Type B pancreatic cell (in vitro differentiated cells): ENCODE data around the gene TMEM50B. TPM values are rescaled to one million over a fixed set of nuclear protein-coding genes. Genes with fewer than 3 reads are reported as not detected.

Source experiments
- DNase-seq: peaks from one replicate; pipeline ENCODE4 v3.0.0; 2021; ENCODE audit warnings: mixed read lengths; ENCODE audit not compliant: unreplicated experiment; ENCODE audit errors: extremely low spot score
- H3K27ac Mint-ChIP-seq: 2 replicates; pipeline ENCODE4 v1.8.0; 2021; ENCODE audit warnings: mild to moderate bottlenecking, mixed read lengths
- H3K27me3 Mint-ChIP-seq: 2 replicates; pipeline ENCODE4 v1.8.0; 2021; ENCODE audit warnings: mixed read lengths
- H3K36me3 Mint-ChIP-seq: 2 replicates; pipeline ENCODE4 v1.8.0; 2021; ENCODE audit warnings: mixed read lengths
- H3K4me1 Mint-ChIP-seq: one replicate; pipeline ENCODE4 v1.8.0; 2021; ENCODE audit warnings: mixed read lengths; ENCODE audit not compliant: unreplicated experiment
- H3K4me3 Mint-ChIP-seq: 2 replicates; pipeline ENCODE4 v1.8.0; 2021; ENCODE audit warnings: mild to moderate bottlenecking, mixed read lengths
- H3K9me3 Mint-ChIP-seq: 2 replicates; pipeline ENCODE4 v1.8.0; 2021; ENCODE audit warnings: mixed read lengths
- long read RNA-seq: library from polyadenylated mRNA; unstranded; transcript quantifications from one replicate; pipeline ENCODE4 v2.0.0, GENCODE V29; 2020
- total RNA-seq: library from RNA; stranded (reverse); gene quantifications from 2 replicates; pipeline ENCODE4 v1.2.1, GENCODE V29; 2021; ENCODE audit warnings: low replicate concordance
- TF ChIP-seq, protein P1 (sequence below): fragments of 200-600 bp; sonication (generic); conservative IDR thresholded peaks from 2 replicates; pipeline ENCODE4 v1.5.0; 2021; ENCODE audit warnings: antibody characterized with exemption, mild to moderate bottlenecking

Gene TMEM50B
- total RNA-seq: 34.2 and 44.7 TPM in 2 replicates
- long read RNA-seq, transcript TMEM50B-210 (7 exons, 2,375 nt): major isoform, 114 of 137 reads
- long read RNA-seq, partial matches to known transcripts: 1 of 137 reads
- long read RNA-seq, other reads (novel, unspliced or antisense): 17 of 137 reads

DNA sequence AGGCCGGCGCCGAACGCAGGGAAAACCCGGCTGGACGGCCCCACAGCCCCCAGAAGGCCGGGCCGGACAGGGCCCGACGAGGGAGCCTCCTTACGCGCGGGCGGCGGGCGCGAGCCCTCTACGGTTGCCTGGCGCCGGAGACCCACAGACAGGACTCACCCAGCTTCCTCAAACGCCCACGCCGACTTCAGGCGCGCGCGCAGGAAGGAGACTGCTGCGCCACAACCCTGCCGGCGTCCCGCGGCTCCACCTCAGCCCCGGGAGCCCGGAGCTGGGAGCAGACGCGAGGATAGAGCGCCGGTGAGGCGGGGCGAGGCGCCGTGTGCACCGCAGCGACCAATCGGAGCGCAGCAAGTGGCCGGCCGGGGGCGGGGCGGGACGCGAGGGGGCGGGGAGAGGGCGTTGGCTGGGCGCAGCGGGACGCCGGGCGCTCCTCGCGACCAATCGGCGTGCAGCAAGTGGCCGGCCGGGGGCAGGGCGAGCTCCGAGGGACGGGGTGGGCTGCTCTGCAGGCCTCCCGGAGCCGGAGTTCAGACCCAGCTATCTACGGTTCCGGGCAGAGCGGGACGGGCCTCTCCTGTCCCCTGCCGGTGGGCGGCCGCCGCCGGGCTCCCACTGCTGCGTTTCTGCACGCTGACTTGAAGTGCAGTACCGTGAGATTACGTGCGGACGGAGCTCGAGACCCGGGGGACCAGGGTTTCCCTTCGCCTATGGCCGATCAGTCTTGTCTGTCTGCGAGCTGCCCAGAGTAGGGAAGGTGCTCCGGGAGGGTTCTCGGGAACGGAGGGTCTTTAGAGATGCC is at the start of gene TMEM50B:
Gene TMEM50B (minus strand): TSS at position 296 of the 802 bp plus-strand sequence. CDS start 11,089 bp downstream, outside the sequence.
- no peaks in the 10 kb centered on the region for H3K27me3 Mint-ChIP-seq
- peak within 1 kb of the TSS; percentile 97 for H3K27ac Mint-ChIP-seq
- DNase-seq: peak; percentile 95
- H3K36me3 Mint-ChIP-seq: peaks cover 4% of the 10 kb centered on the region
- H3K9me3 Mint-ChIP-seq: no peaks in the 10 kb centered on the region
- H3K4me3 Mint-ChIP-seq: peak within 1 kb of the TSS; percentile 96
- H3K4me1 Mint-ChIP-seq: peaks cover 6% of the 10 kb centered on the region
- TF ChIP-seq, protein P1, sequence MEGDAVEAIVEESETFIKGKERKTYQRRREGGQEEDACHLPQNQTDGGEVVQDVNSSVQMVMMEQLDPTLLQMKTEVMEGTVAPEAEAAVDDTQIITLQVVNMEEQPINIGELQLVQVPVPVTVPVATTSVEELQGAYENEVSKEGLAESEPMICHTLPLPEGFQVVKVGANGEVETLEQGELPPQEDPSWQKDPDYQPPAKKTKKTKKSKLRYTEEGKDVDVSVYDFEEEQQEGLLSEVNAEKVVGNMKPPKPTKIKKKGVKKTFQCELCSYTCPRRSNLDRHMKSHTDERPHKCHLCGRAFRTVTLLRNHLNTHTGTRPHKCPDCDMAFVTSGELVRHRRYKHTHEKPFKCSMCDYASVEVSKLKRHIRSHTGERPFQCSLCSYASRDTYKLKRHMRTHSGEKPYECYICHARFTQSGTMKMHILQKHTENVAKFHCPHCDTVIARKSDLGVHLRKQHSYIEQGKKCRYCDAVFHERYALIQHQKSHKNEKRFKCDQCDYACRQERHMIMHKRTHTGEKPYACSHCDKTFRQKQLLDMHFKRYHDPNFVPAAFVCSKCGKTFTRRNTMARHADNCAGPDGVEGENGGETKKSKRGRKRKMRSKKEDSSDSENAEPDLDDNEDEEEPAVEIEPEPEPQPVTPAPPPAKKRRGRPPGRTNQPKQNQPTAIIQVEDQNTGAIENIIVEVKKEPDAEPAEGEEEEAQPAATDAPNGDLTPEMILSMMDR: peak; percentile 63

DNA sequence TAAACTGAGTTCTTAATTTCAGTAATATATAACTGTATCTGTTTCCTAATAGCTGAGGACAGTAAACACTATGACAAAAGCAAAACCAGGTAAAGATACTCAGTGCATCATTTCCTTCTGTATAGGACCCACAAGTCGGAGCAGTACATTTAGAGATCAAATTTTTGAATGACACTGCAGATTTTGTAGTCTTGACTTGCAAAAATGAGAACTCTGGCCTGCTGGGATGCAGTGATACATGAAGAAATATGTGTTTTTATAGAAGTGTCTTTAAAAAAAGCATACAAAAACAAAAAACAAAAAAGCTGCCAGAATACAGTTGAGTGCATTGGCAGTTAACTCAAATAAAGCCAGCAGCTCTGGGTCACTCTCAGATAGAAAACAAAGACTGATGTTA is 43.2 kb upstream of the TMEM50B start:
- Mint-ChIP-seq H3K27ac (no peak overlapping the region), H3K36me3 (peaks cover 17% of the 10 kb centered on the region), H3K4me3 (no peak overlapping the region), H3K4me1 (no peaks in the 10 kb centered on the region), H3K27me3 (no peaks in the 10 kb centered on the region), H3K9me3 (no peaks in the 10 kb centered on the region)
- TF ChIP-seq, protein P1: no peak
- no peak for DNase-seq

DNA sequence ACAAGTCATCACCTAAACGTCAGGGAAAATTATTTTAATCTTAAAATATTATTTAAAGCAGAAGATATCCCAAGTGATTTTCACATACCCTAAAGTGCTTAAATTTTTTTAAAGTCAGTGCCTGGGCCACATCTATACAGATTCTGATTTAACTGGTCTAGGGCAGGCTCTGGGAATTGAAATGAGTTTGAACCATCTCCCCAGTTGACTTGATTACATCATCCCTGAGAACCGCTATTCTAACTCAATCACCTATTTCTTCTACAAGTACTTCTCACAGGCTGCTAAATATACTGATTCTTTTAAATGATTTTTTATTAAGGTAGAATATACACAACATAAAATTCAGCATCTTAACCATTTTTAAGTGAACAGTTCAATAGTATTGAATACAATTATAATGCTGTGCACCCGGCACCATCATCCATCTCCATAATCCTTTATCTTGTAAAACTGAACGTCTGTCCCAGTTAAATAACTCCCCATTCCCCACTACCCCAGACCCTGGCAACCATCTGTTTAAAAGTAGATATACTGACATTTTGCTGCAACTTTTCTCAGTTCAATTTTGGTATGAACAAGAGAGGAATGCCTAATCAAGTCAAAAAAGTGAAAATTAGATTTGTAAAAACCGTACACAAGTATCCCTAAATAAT is 42.7 kb upstream of the TMEM50B start:
- Mint-ChIP-seq H3K4me3 (no peak overlapping the region), H3K36me3 (peaks cover 20% of the 10 kb centered on the region), H3K9me3 (no peaks in the 10 kb centered on the region), H3K27me3 (no peaks in the 10 kb centered on the region), H3K4me1 (no peaks in the 10 kb centered on the region), H3K27ac (no peak overlapping the region)
- TF ChIP-seq, protein P1: no peak
- DNase-seq: no peak

DNA sequence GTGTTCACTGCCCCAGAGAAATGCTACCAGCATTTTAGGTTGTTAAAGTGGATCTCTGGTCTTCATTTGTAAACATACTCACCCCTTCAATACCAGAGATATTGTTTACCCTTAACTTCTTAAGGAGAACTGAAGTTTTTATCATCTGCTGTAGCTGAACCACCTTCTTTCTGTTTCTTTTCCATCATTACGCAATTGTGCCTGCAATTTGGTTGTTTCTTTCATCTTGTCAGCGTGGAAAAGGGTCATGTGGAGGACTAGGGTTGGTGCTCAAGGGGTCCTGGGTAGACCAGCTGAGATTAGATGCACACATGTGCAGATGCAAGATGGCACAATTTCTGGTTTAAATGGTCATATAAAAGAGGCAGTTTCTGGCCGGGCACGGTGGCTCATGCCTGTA is 39.1 kb upstream of the TMEM50B start:
- Mint-ChIP-seq H3K4me3 (no peak overlapping the region), H3K27ac (no peak overlapping the region)

DNA sequence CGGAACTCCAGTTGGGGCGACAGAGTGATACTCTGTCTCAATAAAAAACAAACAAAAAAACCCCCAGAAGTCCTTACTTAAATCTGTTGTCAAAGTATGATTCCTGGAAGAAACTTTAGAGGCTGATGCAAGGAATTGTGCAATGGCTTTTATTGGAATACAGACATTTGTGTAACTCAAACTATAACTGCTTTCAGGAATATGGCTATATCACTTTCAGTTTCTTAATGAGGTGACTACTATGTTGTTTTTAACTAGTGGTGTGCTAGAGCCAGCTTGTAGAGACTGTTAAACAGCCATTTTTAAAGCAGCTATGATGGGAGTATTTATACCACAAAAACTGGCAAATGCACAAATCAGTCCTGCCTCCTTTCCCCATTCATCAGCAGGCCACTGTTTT is 34.5 kb upstream of the TMEM50B start:
- Mint-ChIP-seq H3K4me3 (no peak overlapping the region), H3K27me3 (no peaks in the 10 kb centered on the region), H3K9me3 (no peaks in the 10 kb centered on the region), H3K27ac (no peak overlapping the region), H3K4me1 (no peaks in the 10 kb centered on the region), H3K36me3 (peaks cover 38% of the 10 kb centered on the region)
- TF ChIP-seq, protein P1: no peak
- DNase-seq: no peak

More for the DNA sequence above, 39.1 kb upstream of the TMEM50B start:
- H3K4me1 Mint-ChIP-seq: no peaks in the 10 kb centered on the region
- DNase-seq: no peak
- no peaks in the 10 kb centered on the region for H3K9me3 Mint-ChIP-seq
- TF ChIP-seq, protein P1: no peak
- H3K27me3 Mint-ChIP-seq: no peaks in the 10 kb centered on the region
- peaks cover 34% of the 10 kb centered on the region for H3K36me3 Mint-ChIP-seq
